H9 (cell line): Measurements from ENCODE around the gene RAVER1. TPM values are rescaled to one million over a fixed set of nuclear protein-coding genes. Genes with fewer than 3 reads are reported as not detected.

Source experiments
- DNase-seq: peaks from one replicate; pipeline ENCODE4 v3.0.0-alpha.2; 2017
- H2AFZ ChIP-seq: one replicate; pipeline ENCODE4 v1.6.1; 2013; ENCODE audit warnings: mild to moderate bottlenecking, low read length, control low read depth, moderate library complexity
- H2AK5ac ChIP-seq: 2 replicates; pipeline ENCODE4 v1.6.1; 2013; ENCODE audit warnings: low read length, control low read depth, mixed read lengths; ENCODE audit not compliant: insufficient read length
- H2BK120ac ChIP-seq: one replicate; pipeline ENCODE4 v1.6.1; 2013; ENCODE audit warnings: low read depth, mild to moderate bottlenecking, low read length, control low read depth, inconsistent platforms; ENCODE audit not compliant: poor library complexity, severe bottlenecking
- H2BK12ac ChIP-seq: 2 replicates; pipeline ENCODE4 v1.6.1; 2013; ENCODE audit warnings: low read length, control low read depth, mixed read lengths, low read depth; ENCODE audit not compliant: insufficient read length
- H2BK15ac ChIP-seq: 2 replicates; pipeline ENCODE4 v1.6.1; 2013; ENCODE audit warnings: low read depth, low read length, control low read depth
- H2BK20ac ChIP-seq: one replicate; pipeline ENCODE4 v1.6.1; 2013; ENCODE audit warnings: low read depth, mild to moderate bottlenecking, low read length, control low read depth, inconsistent platforms; ENCODE audit not compliant: poor library complexity, severe bottlenecking
- H2BK5ac ChIP-seq: 2 replicates; pipeline ENCODE4 v1.6.1; 2013; ENCODE audit warnings: low read length, control low read depth, mixed read lengths; ENCODE audit not compliant: insufficient read length
- H3K14ac ChIP-seq: 2 replicates; pipeline ENCODE4 v1.6.1; 2013; ENCODE audit warnings: low read length, control low read depth; ENCODE audit not compliant: insufficient read depth
- H3K18ac ChIP-seq: 2 replicates; pipeline ENCODE4 v1.6.1; 2013; ENCODE audit warnings: low read depth, mild to moderate bottlenecking, mixed read lengths, low read length, control low read depth; ENCODE audit not compliant: insufficient read length
- H3K23ac ChIP-seq: 2 replicates; pipeline ENCODE4 v1.6.1; 2013; ENCODE audit warnings: low read length, control low read depth, mixed read lengths, low read depth; ENCODE audit not compliant: insufficient read length
- H3K23me2 ChIP-seq: 2 replicates; pipeline ENCODE4 v1.6.1; 2013; ENCODE audit warnings: low read depth, mild to moderate bottlenecking, mixed read lengths, low read length, control low read depth; ENCODE audit not compliant: insufficient read length, poor library complexity, severe bottlenecking
- H3K27ac ChIP-seq: 2 replicates; pipeline ENCODE4 v1.5.1; 2013; ENCODE audit warnings: low read length, control low read depth, mixed read lengths, low read depth; ENCODE audit not compliant: insufficient read length
- H3K27me3 ChIP-seq: 2 replicates; pipeline ENCODE4 v1.6.1; 2013; ENCODE audit warnings: low read length, control low read depth, inconsistent platforms; ENCODE audit not compliant: insufficient read depth
- H3K4ac ChIP-seq: 2 replicates; pipeline ENCODE4 v1.6.1; 2013; ENCODE audit warnings: low read depth, mild to moderate bottlenecking, control low read depth, inconsistent platforms, low read length, moderate library complexity
- H3K4me1 ChIP-seq: 2 replicates; pipeline ENCODE4 v1.6.1; 2013; ENCODE audit warnings: low read length, control low read depth, inconsistent platforms; ENCODE audit not compliant: insufficient read depth
- H3K4me2 ChIP-seq: 2 replicates; pipeline ENCODE4 v1.6.1; 2013; ENCODE audit warnings: low read length, control low read depth, mixed read lengths; ENCODE audit not compliant: insufficient read length, insufficient read depth
- H3K56ac ChIP-seq: 2 replicates; pipeline ENCODE4 v1.6.1; 2013; ENCODE audit warnings: low read depth, mild to moderate bottlenecking, mixed read lengths, low read length, control low read depth; ENCODE audit not compliant: insufficient read length
- H3K79me1 ChIP-seq: 2 replicates; pipeline ENCODE4 v1.6.1; 2013; ENCODE audit warnings: low read depth, mild to moderate bottlenecking, moderate library complexity, low read length, control low read depth, inconsistent platforms; ENCODE audit not compliant: insufficient read depth, poor library complexity, severe bottlenecking
- H3K79me2 ChIP-seq: 2 replicates; pipeline ENCODE4 v1.6.1; 2013; ENCODE audit warnings: low read length, control low read depth, inconsistent platforms; ENCODE audit not compliant: insufficient read depth
- H3K9ac ChIP-seq: 2 replicates; pipeline ENCODE4 v1.6.1; 2013; ENCODE audit warnings: low read length, control low read depth, mixed read lengths; ENCODE audit not compliant: insufficient read length; ENCODE audit errors: extremely low read depth
- H3K9me3 ChIP-seq: one replicate; pipeline ENCODE4 v1.6.1; 2013; ENCODE audit warnings: low read depth, low read length, inconsistent platforms; ENCODE audit not compliant: control insufficient read depth
- H3T11ph ChIP-seq: one replicate; pipeline ENCODE4 v1.6.1; 2013; ENCODE audit warnings: mild to moderate bottlenecking, low read length, control low read depth, inconsistent platforms
- H4K20me1 ChIP-seq: one replicate; pipeline ENCODE4 v1.6.1; 2013; ENCODE audit not compliant: control insufficient read depth, insufficient read length, insufficient read depth
- H4K5ac ChIP-seq: 2 replicates; pipeline ENCODE4 v1.6.1; 2013; ENCODE audit warnings: low read depth, mild to moderate bottlenecking, mixed read lengths, low read length, control low read depth; ENCODE audit not compliant: insufficient read length
- H4K8ac ChIP-seq: replicated peaks from 2 replicates; pipeline ENCODE4 v1.6.1; 2013; ENCODE audit warnings: low read length, control low read depth, mixed read lengths, low read depth; ENCODE audit not compliant: insufficient read length
- H4K91ac ChIP-seq: 2 replicates; pipeline ENCODE4 v1.6.1; 2013; ENCODE audit warnings: low read depth, mild to moderate bottlenecking, moderate library complexity, mixed read lengths, low read length, control low read depth; ENCODE audit not compliant: insufficient read length
- H3K27ac Mint-ChIP-seq, 3 experiments: 2 replicates in 2 of 3; 3 replicates in 1 of 3; pipeline ENCODE4 v1.8.0; 2020 to 2021; ENCODE audit warnings: mixed read lengths in 3 of 3, mild to moderate bottlenecking in 1 of 3, moderate library complexity in 1 of 3
- H3K27me3 Mint-ChIP-seq: 2 replicates; pipeline ENCODE4 v1.8.0; 2021; ENCODE audit warnings: low read depth, mild to moderate bottlenecking, moderate library complexity, mixed read lengths
- H3K36me3 Mint-ChIP-seq, 3 experiments: 2 replicates in 2 of 3; 3 replicates in 1 of 3; pipeline ENCODE4 v1.8.0; 2020 to 2021; ENCODE audit warnings: low read depth in 3 of 3, mixed read lengths in 3 of 3; ENCODE audit not compliant: insufficient read depth in 1 of 3
- H3K4me1 Mint-ChIP-seq, 2 experiments: 2 replicates each; pipeline ENCODE4 v1.8.0; 2020; ENCODE audit warnings: mixed read lengths in 2 of 2
- H3K4me3 Mint-ChIP-seq, 2 experiments: 2 replicates in 1 of 2; 3 replicates in 1 of 2; pipeline ENCODE4 v1.8.0; 2020 to 2021; ENCODE audit warnings: mild to moderate bottlenecking in 2 of 2, mixed read lengths in 2 of 2, moderate library complexity in 1 of 2
- H3K9me3 Mint-ChIP-seq, 2 experiments: 2 replicates in 1 of 2; 3 replicates in 1 of 2; pipeline ENCODE4 v1.8.0; 2020; ENCODE audit warnings: mild to moderate bottlenecking in 2 of 2, mixed read lengths in 2 of 2, moderate library complexity in 1 of 2
- CTCF ChIP-seq: fragments of 200-600 bp; sonication (generic); conservative IDR thresholded peaks from 3 replicates; pipeline ENCODE4 v1.8.0; 2021; ENCODE audit warnings: antibody characterized with exemption, mild to moderate bottlenecking
- WGBS: extraction: QIAGEN DNeasy Blood & Tissue Kit; methylation state at CpG from one replicate; pipeline ENCODE4 v1.1.7; 2013; ENCODE audit warnings: missing lambda C conversion rate, low lambda C conversion rate, mixed read lengths; ENCODE audit not compliant: insufficient read length; ENCODE audit errors: extremely low coverage; 5-methylcytosine and 5-hydroxymethylcytosine counted together
- total RNA-seq: library from RNA; stranded (reverse); gene quantifications from 2 replicates; pipeline ENCODE4 v1.2.1, GENCODE V29; 2021

The RAVER1 gene
- total RNA-seq, 1 experiment from 2014 or later, result 74.7 TPM

DNA sequence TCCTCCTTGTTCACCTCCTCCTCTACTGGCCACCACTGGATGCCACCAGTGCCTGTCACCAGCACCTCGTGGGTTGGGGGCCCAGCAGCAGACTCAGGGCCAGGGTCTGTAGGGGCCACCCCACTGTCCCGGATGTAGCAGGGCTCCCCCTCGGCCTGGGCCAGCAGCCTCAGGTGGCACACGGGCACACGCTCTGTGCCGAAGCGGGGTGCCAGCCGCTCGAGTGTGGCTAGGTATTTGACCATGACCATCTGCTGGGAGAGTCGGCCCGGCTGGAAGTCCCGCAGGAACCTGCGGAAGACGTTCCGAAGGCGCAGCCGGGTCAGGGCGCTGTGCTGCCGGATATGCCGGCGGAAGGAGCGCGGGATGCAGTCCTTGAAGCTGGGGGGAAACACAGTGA is 32.2 kb upstream of the RAVER1 start:
- Histone ChIP-seq H2BK15ac (no peak overlapping the region), H3K4ac (no peak overlapping the region), H4K20me1 (no peaks in the 10 kb centered on the region), H2BK120ac (no peak overlapping the region), H3K4me1 (no peaks in the 10 kb centered on the region), H3T11ph (no peak overlapping the region), H3K27me3 (no peaks in the 10 kb centered on the region), H3K9ac (no peak overlapping the region), H3K56ac (no peak overlapping the region), H3K23me2 (no peaks in the 10 kb centered on the region), H4K8ac (no peak overlapping the region), H2AK5ac (no peak overlapping the region), H2BK5ac (no peak overlapping the region), H4K91ac (no peak overlapping the region), H2BK12ac (no peak overlapping the region), H3K79me2 (no peaks in the 10 kb centered on the region), H3K9me3 (no peaks in the 10 kb centered on the region), H3K79me1 (no peaks in the 10 kb centered on the region), H3K27ac (no peak overlapping the region), H2BK20ac (no peak overlapping the region), H4K5ac (no peak overlapping the region), H3K4me2 (no peak overlapping the region), H3K23ac (no peak overlapping the region), H3K18ac (no peak overlapping the region), H2AFZ (no peak overlapping the region), H3K14ac (no peak overlapping the region)
- H3K27me3 Mint-ChIP-seq, result no peaks in the 10 kb centered on the region; the same call in 1 of the 2 replicates
- DNase-seq, result no peak
- H3K9me3 Mint-ChIP-seq, result no peaks in the 10 kb centered on the region
- no peak overlapping the region; a peak in 1 of 7 replicates for H3K27ac Mint-ChIP-seq
- TF ChIP-seq CTCF, result no peak
- no peaks in the 10 kb centered on the region for H3K4me1 Mint-ChIP-seq
- H3K4me3 Mint-ChIP-seq, result no peak overlapping the region
- no CpG with 5 or more reads among the region's 23 CpGs for WGBS
- H3K36me3 Mint-ChIP-seq, result peaks cover 23 to 60% (median 53%) of the 10 kb centered on the region in 3 experiments
